ENCODE data around the gene TMEM272. TPM values are rescaled to one million over a fixed set of nuclear protein-coding genes. Genes with fewer than 3 reads are reported as not detected.
A peak's percentile ranks its signal among the peaks of the same experiment; 100 is the strongest.

Gene TMEM272
- total and polyA plus RNA-seq, 12 donors = 0.03 to 0.17 (median 0.05) TPM; not detected in 9

DNA sequence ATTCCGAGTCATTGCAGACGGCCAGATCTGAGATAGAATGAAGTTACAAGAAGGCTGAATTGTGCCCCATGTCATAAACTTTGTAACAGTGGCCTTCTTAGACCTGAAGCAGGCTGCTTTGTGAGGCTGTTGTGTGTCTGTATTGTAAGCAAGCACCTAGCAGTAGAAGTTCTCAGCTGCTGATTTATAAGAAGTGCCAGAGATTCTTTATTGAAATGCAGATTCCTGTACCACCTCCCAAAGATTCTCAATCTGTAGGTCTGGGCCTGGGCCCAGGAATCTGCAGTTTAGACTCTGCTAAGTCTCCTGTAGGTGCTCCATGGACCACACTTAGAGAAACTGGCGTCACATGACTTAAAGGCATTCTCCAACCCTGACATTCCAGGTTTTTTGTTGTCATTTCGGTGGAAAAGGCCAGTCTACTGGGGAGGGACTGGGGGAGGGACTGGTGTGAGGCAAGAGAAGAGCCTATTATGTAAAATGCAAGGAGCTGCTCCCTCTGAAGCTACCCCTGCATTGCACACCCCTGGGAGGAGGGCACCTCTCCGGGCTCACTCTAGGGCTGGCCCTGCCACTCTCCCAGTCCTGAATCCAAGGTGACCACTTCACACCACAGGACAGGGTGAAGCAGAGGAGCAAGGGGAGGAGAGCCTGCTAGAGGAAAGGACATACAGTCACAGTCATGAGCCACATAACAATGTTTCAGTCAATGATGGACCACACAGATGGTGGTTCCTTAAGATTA, 769 bp upstream of the TMEM272 start:
- H3K4me3 ChIP-seq = peak overlapping the region in 1 of 4 donors; percentile 16
- no peaks in the 10 kb centered on the region for H3K36me3 ChIP-seq (replicated peaks in 1 of 2)
- H3K4me1 ChIP-seq (replicated peaks in 1 of 2) = peaks cover 0 to 9% of the 10 kb centered on the region in 2 donors
- intact Hi-C loops (cut with DNase I) = no loop called here
- TF ChIP-seq, protein P1, sequence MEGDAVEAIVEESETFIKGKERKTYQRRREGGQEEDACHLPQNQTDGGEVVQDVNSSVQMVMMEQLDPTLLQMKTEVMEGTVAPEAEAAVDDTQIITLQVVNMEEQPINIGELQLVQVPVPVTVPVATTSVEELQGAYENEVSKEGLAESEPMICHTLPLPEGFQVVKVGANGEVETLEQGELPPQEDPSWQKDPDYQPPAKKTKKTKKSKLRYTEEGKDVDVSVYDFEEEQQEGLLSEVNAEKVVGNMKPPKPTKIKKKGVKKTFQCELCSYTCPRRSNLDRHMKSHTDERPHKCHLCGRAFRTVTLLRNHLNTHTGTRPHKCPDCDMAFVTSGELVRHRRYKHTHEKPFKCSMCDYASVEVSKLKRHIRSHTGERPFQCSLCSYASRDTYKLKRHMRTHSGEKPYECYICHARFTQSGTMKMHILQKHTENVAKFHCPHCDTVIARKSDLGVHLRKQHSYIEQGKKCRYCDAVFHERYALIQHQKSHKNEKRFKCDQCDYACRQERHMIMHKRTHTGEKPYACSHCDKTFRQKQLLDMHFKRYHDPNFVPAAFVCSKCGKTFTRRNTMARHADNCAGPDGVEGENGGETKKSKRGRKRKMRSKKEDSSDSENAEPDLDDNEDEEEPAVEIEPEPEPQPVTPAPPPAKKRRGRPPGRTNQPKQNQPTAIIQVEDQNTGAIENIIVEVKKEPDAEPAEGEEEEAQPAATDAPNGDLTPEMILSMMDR (IDR thresholded peaks at IDR 0.05) = no peak
- TF ChIP-seq POLR2A (IDR thresholded peaks at IDR 0.05) = no peak
- H3K9me3 ChIP-seq (replicated peaks in 1 of 3) = no peaks in the 10 kb centered on the region
- no peak for DNase-seq
- 43 to 63% (median 57%) methylated on average over 4 to 5 of the region's 5 CpGs for WGBS, 4 donors
- no peak overlapping the region for H3K27ac ChIP-seq
- H3K27me3 ChIP-seq = no peaks in the 10 kb centered on the region

DNA sequence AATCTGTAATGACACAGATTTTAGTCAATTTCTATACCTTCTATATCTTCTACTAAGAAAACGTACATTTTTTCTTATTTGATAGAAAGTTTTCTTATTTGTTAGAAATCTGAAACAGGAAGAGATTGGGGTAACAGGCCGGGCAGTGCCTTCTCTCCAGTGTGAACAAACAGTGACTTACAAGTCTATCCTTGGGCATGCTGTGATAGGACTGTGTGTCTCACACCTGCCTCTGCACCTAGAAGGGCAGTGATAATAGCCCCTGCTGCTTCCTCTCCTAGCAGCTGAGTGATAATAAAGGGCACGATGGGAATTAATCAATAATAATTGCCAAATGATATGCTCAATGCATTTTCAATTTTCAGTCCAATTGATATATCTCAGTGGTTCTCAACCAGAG, 1.4 kb downstream of the TMEM272 start:
- intact Hi-C loops (cut with DNase I) = no loop called here
- Histone ChIP-seq H3K27ac (no peak overlapping the region), H3K4me3 (no peak overlapping the region), H3K27me3 (no peaks in the 10 kb centered on the region), H3K4me1 (replicated peaks in 1 of 2) (peaks cover 0 to 6% of the 10 kb centered on the region in 2 donors), H3K36me3 (replicated peaks in 1 of 2) (no peaks in the 10 kb centered on the region), H3K9me3 (replicated peaks in 1 of 3) (no peaks in the 10 kb centered on the region)
- no peak for TF ChIP-seq POLR2A (IDR thresholded peaks at IDR 0.05)
- TF ChIP-seq, protein P1 (IDR thresholded peaks at IDR 0.05) = no peak
- no peak for DNase-seq
- 53 to 77% (median 61%) methylated on average over 3 of the region's 3 CpGs for WGBS, 4 donors

DNA sequence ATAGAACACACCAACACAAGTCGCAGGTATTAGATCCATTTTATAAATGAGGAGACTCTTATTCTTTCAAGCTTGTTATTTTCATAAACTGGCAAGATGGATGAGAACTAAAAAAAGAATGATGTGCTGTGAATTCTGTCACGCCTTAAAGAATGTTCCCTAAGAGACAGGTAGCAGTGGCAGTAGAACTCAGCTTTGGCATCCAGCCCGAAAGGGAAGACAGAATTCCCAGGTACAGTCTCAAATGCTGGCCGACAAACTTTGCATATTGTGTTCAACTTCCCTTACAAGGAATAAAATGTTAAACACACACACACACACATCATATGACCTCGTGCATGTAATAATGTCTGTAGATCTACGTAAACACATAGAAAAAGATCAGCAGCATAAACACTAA, 3.2 kb downstream of the TMEM272 start:
- no peak for TF ChIP-seq POLR2A (IDR thresholded peaks at IDR 0.05)
- TF ChIP-seq, protein P1 (IDR thresholded peaks at IDR 0.05) = no peak
- DNase-seq = no peak
- Histone ChIP-seq H3K36me3 (replicated peaks in 1 of 2) (no peaks in the 10 kb centered on the region), H3K27me3 (no peaks in the 10 kb centered on the region), H3K4me1 (replicated peaks in 1 of 2) (peaks cover 0 to 6% of the 10 kb centered on the region in 2 donors), H3K27ac (no peak overlapping the region), H3K9me3 (replicated peaks in 1 of 3) (no peaks in the 10 kb centered on the region), H3K4me3 (no peak overlapping the region)
- WGBS, 4 donors = 67 to 81% (median 73%) methylated on average over 6 of the region's 6 CpGs
- intact Hi-C loops (cut with DNase I) = no loop called here

DNA sequence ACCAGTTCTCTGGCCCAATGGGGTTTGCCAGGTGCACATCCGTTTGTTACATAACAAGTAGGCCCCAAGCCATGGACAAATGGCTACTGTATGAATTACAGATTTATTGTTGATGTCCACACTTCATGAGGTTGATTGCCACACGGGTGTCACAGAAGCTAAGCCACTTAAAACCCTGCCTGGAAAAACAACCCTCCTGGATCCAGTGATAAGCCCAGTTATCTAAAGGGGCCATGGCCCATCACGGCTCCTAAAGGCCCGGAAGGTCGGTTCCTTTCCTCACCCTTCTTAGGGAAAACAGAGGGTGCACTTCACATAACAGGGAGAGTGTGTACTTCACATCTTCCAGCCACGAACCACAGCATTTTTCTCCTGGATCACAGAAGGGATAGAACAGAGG, 4.1 kb downstream of the TMEM272 start:
- Histone ChIP-seq H3K27me3 (no peaks in the 10 kb centered on the region), H3K27ac (no peak overlapping the region), H3K36me3 (replicated peaks in 1 of 2) (no peaks in the 10 kb centered on the region), H3K4me3 (no peak overlapping the region), H3K9me3 (replicated peaks in 1 of 3) (no peaks in the 10 kb centered on the region), H3K4me1 (replicated peaks in 1 of 2) (peaks cover 0 to 6% of the 10 kb centered on the region in 2 donors)
- 71 to 84% (median 84%) methylated on average over 6 of the region's 6 CpGs for WGBS, 4 donors
- intact Hi-C loops (cut with DNase I) = no loop called here
- no peak for TF ChIP-seq POLR2A (IDR thresholded peaks at IDR 0.05)
- TF ChIP-seq, protein P1 (IDR thresholded peaks at IDR 0.05) = no peak
- no peak for DNase-seq
